DMS153 (cell line): ENCODE data around the gene HDAC10.
"Not testable (repeated sequence)": the region's sequence is repeated elsewhere in the genome, so short reads cannot be mapped to it uniquely, and the experiment has no call there.

Experiments
- DNase-seq: peaks from one replicate; lab custom pipeline; 2025; lab: John Stamatoyannopoulos, UW

Gene HDAC10

DNA sequence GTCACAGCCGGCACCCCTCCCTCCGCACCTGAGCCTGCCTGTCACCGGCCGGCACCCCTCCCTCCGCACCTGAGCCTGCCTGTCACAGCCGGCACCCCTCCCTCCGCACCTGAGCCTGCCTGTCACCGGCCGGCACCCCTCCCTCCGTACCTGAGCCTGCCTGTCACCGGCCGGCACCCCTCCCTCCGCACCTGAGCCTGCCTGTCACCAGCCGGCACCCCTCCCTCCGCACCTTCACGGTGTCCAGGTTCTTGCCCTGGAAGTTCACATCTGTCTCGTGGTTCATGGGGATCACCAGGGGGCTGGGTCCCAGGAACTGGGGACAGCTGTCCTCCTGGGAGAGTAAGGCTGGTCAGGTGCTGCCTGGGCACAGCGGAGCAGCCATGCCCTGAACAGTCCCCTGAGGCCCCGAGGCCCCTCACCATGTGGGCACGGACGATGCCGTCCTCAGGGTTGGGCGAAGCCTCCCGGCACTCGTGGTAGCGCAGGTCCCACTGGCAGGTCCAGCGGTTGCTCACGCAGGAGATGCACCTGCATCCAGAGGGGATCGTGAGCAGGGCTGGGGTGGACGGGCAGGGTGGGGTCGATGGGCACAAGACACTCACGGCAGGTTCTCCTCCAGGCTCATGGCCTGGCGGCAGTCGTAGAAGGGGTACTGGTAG lies 34.6 kb upstream of the HDAC10 start:
- no peak for DNase-seq

DNA sequence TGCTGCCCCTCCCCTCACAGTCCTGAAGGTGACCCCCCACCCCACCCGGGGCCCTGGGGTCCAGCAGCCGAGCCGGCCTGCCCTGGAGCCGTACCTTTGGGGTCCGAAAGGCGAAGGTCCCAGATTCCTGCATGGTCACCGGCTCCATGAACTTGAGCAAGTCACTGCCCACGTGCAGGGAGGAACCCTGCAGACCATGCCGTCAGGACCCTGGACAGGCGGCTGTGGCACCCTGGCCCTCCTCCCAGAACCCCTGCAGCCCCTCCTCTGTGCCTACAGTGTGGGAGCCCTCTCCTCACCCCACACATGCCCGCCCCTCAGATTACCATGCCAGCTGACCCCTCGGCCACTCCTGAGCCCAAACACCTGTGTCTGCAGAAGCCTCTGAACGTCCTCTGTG lies 33.4 kb upstream of the HDAC10 start:
- no peak for DNase-seq

DNA sequence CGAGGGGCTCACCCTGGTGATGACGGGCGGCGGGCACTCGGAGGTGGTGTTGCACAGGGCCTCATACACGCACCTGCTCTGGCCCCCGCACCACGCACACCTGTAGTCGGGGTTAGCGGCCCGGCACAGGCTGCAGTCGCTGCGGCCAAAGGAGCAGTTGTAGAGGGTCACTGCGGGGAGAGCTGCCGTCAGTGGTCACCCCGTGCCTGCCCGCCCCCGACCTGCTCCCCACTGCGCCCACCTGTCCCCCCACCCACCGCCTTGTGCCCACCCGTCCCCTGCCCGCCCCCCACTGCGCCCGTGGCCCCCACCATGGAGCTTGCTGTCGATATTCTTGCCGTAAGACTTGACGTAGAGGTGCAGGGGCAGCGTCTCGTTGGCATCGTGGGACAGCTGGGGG lies 32.8 kb upstream of the HDAC10 start:
- DNase-seq = no peak

DNA sequence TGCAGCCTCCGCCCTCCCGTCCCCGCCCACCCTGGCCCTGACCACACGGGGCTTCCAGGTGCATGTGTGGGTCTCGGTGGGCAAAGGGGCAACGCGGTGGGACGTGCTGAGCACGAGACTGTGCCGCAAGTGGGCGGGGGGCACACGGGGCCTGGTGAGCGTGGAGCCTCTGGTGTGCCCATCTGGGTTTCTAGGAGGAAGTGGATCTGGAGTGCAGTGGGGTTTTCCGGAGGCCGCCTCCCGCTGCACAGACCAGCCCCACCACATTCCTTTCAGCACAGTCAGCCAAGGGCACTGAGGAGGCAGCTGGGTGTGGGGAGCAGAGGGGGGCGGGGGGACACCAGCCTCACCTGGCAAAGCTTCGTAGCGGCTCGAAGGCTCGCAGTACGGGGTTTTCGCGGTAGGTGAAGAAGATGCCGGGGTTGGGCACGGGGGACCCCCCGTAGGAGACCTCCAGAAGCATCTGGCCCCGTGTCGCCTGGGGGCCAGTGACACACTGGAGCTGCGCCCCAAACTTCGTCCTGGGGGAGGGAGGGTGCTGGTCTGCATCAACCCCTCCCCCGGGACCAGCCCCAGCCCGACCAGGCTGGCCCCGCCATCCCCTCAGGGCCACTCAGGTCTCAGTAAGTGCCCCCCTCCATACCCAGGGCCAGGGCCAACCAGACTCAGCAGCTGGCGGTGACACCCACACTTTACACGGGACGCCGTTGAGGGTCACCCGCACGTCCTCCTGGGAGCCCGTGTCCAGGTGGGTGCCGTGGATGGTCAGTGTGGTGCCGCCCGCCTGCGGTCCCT lies 31.5 kb upstream of the HDAC10 start:
- DNase-seq = no peak

DNA sequence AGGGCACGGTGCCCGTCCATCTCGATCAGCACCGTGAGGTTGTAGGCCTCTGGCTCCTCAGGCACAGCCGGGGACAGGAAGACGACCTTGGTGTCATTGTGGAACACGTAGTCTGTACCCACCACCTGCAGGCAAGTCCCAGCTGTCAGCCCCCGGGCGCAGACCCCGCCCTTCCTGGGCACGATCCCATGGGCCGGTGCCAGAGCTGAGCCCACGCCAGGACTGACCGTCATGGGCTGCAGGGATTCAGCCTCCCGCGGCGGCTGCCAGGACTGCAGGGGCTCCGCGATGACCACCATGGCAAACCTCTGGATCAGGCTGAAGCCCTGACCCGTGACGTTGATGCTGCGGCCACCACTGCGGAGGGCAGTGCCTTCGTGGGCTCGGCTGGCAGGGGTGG lies 30.9 kb upstream of the HDAC10 start:
- no peak for DNase-seq

DNA sequence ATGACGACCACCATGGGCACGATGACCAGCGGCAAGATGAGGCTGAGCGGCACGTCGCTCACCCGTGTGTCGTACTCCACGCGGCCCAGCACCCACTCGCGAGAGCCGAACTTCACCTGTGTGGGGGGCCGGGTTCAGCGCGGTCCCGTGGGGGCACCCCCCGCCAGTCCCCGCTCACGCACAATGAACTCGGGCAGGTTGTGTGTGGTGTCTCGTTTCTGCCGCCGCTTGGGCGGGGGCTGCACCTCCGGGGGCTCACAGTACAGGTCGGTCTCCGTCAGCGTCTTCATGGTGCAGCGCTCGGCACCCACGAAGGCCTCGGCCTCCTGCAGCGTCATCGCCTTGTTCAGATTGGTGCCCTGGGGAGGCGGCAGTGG lies 30.3 kb upstream of the HDAC10 start:
- no peak for DNase-seq

DNA sequence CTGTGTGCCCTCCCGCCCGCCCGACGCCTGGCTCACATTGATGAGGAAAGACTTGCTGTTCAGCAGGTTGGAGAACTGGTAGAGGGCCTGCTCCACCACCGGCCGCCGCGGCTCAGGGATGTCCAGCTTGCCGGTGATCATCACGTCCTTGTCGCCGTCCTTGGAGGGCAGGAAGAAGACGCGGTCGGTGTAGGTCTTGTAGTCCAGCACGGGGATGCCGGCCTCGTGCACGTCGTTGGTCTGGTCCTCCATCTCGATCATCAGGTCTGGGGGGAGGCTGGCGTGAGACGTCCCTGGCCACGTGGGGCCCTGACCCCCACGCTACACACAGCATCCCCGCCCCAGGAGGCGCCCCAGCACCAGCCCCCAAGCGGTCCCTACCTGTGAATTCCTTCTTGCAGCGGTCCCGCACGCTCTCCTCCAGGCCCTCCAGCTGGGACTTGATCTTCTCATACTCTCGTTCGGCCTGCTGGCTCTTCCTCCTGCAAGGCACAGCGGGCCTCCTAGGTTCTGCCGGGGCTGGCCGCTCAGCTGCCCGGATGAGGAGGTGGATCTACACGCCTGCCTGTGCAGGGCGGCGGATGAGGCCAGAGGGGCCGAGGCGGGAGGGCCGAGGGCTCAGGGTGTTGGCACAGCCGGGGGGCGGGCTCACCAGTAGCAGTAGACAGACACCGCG lies 29.8 kb upstream of the HDAC10 start:
- DNase-seq = no peak

DNA sequence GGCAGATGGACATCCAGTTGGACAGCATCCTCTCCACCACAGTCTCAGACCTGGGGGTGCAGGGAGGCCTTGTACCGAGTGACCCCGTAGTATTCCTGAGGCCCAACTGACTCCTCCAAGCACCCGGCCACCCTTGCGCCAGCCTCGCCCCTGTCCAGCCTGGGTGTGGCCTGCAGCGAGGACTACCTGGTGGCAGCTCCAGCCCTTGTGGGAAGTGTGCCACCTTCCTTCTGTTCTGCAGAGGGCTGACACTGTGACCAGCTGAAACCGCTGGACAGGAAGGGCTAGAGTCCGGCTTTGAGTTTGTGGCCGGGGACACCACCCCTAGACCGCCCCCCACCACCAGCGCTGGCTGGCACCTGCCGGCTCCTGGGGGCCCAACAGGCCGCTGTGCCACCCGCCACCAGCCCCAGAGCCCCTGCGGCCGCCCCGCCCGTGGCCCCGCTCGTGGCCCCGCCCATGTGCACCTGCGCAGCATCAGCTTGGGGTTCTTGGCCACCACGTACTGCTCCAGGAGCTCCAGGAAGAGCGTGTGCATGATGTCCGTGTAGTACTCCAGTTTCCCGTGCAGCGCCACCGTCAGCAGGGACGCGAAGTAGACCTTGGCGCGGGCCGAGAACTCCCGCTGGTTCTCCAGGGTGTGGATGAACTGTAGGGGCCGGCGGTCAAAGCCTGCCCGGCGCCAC lies 29.1 kb upstream of the HDAC10 start:
- DNase-seq = no peak

DNA sequence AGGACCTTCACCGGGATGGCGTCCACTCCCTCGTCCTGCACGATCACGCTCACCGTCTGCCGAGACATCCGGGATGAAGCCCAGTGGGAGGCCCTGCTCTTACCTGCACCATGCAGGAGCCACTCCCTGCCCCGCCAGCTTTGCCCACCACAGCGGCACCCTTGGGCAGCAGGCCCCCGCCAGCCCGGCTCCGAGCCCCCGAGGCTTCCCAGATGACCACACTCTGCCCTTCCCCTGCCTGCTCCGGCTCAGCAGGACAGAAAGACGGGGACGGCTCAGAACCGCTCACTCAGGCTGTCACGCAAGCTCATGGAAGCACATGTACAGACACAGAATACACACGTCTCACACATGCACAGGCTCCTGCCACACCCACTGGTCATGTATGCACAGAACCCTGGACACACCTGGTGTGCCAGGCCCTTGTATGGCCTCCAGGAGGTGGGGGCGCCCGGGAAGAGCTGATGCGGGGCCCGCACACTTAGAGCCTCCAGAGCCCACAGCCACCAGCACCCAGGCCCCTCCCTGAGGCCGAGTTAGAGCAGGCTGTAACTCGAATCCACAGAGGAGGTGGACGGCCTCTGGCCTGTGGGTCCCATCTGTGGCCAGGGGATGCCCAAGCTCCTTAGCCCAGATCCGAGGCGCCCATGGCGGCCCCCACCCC lies 28.0 kb upstream of the HDAC10 start:
- no peak for DNase-seq

DNA sequence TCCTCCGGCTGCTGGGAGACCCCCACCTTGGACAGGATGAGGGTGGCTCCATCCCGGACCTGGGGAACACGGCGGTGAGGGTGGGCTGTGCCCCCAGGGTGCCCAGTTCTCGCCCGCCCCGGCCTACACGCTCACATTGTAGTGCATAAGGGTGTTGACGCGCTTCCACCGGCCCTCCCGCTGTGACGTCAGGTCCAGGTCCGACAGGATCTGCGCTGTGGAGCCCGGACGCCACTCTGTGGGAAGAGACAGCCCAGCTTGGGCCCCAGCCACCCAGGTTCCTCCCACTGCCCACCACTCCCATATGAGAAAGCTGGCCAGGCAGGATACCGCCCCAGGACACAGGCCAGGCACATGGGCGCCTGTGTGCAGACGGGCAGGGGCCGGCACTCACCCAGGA lies 27.4 kb upstream of the HDAC10 start:
- no peak for DNase-seq

DNA sequence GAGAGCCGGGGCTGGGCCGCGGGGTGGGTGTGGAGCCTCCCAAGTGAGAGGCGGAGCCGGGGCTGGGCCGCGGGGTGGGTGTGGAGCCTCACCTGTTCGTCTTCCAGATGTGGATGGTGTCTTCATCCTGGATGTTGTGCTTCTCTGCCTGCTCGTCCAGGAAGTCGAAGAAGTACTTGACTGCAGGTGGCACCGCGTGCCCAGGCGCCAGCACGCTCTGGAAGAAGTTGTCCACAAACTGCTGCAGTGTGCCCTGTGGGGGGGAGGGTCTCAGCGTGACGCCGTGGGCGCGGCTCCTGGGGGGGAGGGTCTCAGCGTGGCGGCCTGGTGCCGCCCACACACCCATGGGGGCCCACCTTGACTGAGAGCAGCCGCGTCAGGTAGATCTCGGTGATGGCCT lies 26.7 kb upstream of the HDAC10 start:
- no peak for DNase-seq

DNA sequence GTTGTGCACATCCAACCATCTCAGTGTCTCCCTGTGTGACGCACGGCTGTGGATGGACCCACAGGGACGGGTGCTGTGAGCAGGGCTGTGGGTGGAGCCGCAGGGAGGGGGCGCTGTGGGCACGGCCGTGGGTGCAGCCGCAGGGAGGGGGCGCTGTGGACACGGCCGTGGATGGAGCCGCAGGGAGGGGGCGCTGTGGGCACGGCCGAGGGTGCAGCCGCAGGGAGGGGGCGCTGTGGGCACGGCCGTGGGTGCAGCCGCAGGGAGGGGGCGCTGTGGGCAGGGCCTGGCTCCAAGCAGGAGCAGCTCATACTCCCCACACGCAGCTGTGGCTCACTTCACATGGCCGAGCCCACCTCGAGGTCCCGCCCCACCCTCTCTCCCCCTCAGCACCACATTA lies 25.1 kb upstream of the HDAC10 start:
- DNase-seq = no peak

DNA sequence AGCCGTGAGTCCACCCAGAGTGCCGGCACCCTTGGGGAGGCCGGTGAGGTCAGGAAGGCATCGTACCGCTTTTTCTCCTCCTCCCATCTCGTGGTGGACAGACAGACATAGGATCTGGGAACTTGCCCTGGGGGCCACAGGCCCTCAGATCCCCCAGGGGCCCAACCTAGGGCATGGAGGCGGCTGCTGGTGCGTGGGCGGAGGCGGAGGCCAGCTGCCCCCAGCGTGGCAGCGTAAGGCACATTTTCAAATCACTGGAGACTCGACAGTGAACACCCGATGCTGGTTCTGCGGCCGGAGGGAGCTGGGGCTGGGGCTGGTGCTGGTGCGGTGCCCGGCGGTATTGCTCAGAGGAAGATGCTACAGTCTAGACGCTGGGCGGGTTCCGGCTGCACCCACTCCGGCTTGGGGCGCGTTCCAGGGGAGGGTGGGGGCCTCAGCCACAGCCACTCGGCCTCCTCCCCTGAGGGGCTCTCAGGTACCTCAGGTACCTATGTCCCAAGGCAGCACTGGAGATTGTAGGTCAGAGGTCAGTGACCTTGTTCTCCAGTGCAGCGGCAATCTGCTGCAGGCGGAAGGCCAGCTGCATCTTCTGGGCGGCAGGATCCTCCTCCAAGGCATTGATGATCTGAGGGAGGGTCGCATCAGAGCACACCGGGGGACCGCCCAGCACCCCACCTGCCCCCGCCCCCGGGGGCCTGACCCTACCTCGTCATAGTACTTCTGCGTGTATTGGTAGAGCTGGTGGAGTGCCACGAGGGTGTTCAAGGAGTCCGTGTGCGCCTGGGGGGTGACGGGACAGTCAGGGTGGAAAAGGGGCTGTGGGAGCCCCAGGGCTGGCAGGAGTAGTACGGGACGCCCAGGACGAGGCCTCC lies 24.4 kb upstream of the HDAC10 start:
- no peak for DNase-seq

DNA sequence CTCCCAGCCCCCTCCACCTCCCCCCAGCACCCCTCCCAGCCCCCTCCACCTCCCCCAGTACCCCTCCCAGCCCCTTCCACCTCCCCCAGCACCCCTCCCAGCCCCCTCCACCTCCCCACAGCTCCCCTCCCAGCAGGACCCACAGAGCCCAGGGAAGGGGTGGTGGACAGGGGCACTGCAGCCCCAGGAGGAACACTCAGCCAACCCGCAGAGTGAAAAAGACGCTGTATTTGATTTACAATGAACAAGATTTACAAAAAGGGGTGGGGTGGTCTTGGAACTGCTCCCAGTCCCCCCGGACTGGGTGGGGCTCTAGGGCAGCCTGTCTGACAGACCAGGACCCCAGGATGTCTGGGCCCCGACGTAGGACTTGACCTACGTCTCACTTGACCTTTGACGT lies 23.7 kb upstream of the HDAC10 start:
- no peak for DNase-seq

DNA sequence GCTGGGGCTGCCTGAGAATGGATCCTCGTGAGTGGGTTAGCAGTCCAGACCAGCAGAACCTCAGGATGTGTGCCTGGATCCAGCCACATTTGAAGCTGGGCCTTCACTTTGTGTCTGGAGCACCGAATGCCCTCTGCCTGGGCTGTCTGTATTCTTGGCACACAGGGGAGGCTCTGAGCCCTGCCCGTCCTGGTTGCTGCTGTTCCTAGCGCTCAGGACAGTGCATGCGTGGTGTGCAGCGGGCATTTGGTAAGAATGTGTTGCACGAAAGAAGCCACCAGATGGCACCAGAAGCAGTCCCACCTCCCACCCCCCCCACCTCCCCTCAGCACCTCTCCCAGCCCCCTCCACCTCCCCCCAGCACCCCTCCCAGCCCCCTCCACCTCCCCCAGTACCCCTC lies 23.2 kb upstream of the HDAC10 start:
- no peak for DNase-seq

DNA sequence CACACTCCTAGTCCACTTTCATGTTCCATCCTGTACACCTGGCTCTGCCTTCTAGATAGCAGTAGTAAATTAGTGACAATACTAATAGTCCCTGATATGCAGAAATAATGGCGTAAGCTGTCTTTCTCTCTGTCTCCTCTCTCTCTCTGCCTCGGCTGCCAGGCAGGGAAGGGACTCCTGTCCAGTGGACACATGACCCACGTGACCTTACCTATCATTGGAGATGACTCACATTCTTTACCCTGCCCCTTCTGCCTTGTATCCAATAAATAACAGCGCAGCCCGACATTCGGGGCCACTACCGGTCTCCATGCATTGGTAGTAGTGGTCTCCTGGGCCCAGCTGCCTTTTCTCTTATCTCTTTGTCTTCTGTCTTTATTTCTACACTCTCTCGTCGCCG lies 22.7 kb upstream of the HDAC10 start:
- DNase-seq = not testable (repeated sequence)

DNA sequence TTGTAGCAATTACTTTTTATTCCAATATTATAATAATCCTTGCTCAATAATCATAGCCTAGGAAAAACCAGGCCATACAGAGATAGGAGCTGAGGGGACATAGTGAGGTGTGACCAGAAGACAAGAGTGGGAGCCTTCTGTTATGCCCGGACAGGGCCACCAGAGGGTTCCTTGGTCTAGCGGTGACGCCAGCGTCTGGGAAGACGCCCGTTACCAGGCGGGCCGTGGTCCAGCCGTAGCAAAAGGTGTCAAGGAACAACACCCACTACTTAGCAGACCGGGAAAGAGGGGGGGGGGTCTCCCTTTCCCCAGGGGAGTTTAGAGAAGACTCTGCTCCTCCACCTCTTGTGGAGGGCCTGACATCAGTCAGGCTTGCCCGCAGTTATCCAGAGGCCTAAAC lies 22.3 kb upstream of the HDAC10 start:
- DNase-seq = not testable (repeated sequence)

DNA sequence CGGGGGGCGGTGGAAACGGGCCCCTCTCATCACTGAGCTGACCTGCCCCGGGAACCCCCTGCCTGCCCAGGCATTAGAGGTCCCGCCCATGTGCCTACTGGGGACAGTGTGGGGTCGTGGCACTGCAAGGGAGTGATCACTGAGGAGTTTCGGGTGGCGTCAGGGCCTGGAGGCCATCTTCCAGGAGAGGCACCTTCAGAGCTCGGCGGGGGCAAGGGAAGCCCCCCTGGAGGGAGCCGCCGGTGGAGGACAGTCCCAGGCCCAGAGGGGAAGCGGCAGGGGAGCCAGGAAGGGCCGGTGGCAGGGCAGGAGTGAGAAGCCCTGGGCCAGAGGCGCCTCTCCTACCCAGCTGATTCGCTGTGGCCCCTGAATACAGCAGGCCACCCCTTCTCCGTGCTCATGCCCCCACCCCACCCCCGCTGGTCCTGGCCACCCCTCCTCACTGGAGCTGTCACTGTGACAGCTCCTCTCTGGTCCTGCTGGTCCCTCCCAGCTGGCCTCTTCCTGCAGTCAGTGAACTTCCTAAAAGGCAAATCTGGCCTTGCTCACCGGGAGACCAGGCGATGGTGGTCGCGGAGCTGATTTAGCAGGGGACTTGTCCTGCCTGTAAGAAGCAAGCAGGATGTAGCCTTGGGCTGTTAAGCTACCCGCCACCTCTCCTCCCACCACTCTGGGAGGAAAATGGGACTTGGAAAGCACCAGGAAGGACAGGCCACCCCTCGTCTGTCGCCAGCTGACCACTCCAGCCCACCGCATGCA lies 21.2 kb upstream of the HDAC10 start:
- DNase-seq = no peak

DNA sequence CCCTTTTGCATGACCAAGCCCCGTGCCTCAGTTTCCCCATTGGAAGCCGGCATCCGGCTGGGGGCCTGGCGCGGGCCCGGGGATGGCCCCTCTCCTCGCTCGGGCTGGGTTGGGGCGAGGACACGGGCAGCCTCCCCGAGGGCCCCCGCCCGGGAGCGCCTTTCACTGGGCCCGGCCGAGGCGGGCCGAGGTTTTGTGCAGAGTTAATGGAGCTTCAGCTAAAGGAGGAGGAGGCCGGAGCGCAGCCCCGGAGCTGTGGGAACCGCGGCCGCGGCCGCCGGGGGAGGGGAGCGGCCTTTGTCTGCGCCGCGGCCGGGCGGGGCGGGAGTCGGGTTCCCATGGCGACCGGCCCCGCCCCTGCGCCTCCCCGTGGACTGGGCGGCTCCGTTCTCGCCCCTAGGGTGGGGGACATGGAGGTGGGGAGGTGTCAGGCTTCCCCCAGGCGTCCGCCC lies 20.5 kb upstream of the HDAC10 start:
- DNase-seq = peak; percentile 51

DNA sequence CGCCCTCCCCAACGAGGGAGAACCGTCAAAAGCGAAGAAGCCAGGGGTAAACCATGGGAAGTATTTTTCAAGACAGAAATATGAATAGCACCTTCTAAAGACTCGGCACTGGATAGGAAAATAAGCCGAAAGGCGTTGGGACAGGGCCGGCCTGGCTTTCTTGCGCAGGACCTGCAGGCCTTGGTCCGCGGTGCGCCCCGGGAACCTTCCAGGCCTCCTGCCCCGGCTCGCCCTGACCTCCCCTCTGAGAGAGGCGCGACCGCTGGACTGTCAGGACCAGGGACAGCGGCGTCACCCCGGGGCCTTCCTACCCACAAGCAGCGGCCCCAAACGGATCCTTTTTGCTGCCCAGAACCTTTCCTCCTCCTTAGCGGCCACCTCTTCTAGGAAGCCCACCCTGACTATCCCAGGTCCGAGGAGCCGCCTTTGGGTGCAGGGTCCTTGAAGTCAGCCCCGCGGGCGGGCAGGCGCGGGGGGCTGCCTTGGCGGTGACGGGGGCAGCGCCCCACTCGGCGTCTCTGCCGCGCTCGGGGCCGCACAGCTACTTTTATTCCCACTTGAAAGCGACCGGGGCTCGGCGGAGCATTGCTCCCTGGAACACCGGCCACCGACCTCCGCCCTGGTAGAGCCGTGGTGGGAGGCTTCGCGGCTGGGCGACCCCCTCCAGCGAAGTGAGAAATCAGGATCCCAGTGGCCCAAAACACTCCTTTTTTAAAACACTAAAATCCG lies 19.8 kb upstream of the HDAC10 start:
- no peak for DNase-seq
